HG03457 (cell line): ENCODE measurements around the gene KCNA2.

Experiments used
- ATAC-seq: cut with Tn5 transposase; IDR thresholded peaks from one replicate; pipeline ENCODE4 v1.9.1; 2021; ENCODE audit warnings: moderate number of reproducible peaks; ENCODE audit not compliant: unreplicated experiment

KCNA2 gene

GRCh38 chr1:110604586-110605148 lies 1.5 kb downstream of the KCNA2 start:
- no peak for ATAC-seq

DNA sequence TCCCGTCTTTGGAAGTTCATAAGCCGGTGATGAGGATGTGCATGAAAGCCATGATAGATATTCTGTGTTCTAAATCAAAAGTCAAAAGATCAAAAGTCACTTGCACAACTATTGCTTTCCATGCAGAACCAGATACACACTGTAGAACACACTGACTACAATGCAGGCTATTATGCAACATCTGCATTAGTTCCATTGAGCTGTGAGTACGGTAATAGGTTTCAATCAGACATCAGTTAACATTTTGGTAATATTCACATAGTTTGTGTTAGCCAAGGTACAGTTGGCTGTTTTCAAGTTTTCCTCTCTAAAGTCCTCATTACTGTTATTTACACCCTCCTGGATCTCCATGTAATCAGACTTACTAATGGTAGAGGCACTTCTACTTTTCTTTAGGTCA lies 3.1 kb downstream of the KCNA2 start:
- ATAC-seq, result no peak

- ATAC-seq, result no peak
Observed at GRCh38 chr1:110602466-110602865, 3.7 kb downstream of the KCNA2 start.

DNA sequence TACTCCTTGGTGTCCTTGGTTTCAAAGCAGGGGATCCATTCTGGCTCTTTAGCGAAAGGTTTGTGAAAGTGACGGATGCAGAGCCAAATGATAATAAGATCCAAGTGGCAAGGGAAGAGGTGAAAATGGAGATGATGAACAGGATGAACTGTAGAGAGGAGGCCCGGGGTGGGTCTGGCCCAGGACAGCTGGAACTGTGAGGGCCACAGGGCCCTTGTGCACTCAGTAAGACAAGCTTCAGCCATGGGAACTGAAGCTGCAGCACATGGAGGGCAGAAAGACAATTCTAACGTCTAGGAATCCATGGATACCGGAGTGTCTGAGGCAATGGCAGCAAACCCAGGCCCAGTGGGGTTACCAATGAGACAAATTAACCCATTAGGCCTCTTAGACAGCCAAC lies 4.8 kb downstream of the KCNA2 start:
- no peak for ATAC-seq

GRCh38 chr1:110600716-110601115 lies 5.4 kb downstream of the KCNA2 start:
- ATAC-seq, result no peak

- ATAC-seq, result no peak
Observed at GRCh38 chr1:110597966-110598365, 8.2 kb downstream of the KCNA2 start.

- ATAC-seq, result no peak
Observed at GRCh38 chr1:110596312-110596711, 9.8 kb downstream of the KCNA2 start.

DNA sequence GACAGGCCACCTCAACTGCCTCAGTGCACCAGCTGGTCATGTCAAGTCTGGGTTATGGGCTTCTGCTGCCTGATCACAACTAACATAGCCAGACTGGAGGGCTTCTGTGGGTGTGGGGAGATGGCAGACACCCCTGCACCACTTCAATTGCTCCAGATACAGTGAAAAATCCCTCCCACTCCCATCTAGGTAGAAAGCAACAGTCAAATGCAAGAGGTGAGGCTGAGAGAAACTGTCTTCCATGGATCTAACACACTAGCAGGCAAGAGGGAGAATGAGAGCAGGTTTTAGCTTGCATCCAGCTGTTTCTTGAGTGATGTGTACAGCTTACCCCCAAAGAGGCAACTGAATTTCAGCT lies 10.8 kb downstream of the KCNA2 start:
- no peak for ATAC-seq

DNA sequence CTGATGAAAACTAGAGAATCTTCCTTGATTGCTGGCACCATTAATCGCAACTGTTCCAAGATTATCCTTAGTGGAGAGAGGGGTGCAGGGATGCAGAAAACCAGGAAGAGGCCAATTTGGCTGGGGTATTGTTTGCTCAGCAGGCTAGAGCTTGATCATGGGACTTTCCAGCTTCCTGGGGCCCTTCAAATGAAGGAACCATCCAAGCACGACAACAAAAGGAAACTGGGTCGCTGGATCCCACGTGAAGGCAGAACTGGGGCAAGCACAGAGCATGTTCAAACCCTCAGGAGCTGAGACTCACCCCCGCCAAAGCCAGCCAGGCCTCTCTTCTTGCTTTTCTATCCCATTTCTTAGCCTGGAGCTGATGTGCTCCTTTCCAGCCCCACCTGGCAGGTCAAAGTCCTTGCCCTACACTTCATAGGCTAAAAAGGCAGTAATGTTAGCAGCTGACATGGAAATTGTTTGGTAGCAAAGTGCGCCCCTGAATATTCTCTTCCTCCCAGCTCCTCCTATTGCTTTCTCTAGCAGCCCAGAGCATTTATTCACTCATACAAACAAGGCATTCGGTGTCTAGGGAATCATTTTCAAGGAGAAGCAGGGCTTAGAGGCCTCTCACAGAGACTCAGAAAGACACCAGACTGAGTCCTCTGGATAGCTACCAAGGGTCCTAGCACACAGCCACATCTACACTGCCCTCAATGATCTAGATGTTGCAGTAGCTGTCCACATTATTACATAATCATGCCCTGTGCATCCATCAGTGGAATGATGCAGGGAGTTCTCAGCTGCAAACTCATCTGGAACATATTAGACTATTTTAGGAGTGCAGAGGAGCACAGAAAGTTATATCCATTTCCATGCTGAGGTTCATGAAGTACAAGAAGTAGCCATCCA lies 11.5 kb downstream of the KCNA2 start:
- no peak for ATAC-seq

DNA sequence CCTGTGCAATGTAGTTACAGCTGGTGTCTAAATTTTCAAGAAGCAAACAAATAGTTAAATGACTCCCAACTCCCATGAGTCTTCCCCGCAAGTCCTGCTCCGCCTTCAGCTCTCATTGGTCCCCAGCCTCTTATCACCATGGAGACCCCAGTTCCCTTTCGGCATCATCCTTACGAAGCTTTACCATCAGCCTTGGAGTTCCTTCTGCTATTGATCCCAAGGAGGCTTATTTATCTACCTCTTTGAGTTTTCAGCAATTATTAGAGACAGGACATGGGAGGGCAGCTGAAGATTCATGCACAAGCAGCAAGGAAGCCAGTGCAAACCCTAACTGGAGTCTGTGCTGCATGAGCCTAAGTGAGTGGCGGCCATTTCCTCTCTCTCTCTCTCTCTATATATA lies 12.3 kb downstream of the KCNA2 start:
- no peak for ATAC-seq

DNA sequence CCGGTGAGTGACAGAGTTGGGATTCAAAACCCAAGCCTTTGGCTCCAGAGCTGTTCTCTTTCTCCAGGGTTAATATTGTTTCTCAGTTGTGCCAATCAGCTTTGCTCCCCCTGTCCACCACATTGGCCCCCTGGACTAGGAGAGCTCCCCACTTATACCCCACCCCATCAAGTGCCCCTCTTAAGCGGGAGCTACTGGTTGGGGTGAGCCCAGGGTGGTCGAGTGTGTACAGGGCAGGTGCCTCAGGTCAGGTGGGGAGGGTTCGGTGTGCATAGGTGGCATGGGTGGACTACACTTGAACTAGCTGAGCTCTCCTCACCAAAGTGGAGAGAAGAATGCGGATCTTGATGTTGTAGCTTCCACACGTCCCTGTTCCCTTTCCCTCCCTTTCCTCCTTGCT lies 14.2 kb downstream of the KCNA2 start:
- no peak for ATAC-seq

GRCh38 chr1:110588991-110589390 lies 17.2 kb downstream of the KCNA2 start:
- no peak for ATAC-seq

GRCh38 chr1:110588486-110588885 lies 17.7 kb downstream of the KCNA2 start:
- ATAC-seq, result no peak

DNA sequence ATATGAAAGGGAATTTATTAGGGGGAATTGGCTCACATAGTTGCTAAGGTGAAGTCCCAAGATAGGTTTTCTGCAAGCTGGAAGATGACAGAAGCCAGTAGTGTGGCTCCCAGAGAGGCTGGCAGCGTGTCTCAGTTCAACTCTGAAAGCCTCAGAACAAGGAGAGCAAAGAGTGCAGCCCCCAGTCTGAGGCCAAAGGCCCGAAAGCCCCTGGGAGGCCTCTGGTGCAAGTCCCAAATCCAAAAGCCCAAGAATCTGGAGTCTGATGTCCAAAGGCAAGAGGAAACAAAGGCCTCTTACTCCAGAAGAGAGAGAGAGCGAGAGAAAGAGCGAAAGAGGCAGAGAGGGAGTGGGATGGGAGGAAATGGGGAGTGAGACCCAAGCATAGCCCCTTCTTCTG lies 18.3 kb downstream of the KCNA2 start:
- ATAC-seq, result no peak

DNA sequence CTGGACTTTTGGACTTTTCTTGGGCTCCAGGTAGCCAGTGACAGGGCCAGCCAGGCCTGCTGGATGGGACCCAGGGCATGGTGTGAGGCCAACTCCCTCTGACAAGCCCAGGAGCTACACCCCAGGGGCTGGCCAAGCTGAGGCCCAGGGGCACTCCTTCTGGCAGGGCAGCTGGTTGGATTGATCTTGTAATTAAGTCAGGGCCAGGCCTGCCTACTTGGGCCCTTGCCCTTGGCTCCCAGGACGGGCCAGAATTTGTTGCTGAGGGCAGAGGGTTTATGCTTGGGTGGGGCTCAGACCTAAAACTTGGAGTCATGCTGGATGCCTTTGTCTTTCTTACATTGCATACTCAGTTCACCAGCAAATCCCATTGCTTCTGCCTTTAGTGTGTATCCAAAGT lies 20.7 kb downstream of the KCNA2 start:
- ATAC-seq, result no peak

GRCh38 chr1:110584045-110584444 lies 22.1 kb downstream of the KCNA2 start:
- no peak for ATAC-seq

- ATAC-seq, result no peak
Observed at GRCh38 chr1:110583505-110583904, 22.7 kb downstream of the KCNA2 start.

DNA sequence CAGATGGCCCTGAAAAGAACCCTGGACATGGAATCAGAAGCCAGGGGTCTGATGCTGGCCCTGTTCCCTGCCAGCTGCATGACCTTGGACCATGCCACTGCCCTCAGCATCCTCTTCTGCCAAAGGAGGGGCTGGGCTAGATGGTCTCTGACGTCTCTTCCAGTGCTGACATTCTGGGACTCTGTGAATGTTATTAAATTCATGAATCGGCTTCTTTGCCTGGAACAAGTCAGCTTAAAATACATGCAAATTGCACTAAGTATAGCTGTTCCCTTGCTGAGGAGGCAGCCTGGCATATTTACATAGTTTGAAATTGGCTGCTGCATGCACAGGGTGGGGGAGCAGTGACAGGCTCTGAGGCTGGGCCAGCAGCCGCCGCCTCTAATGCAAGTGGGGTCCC lies 23.8 kb downstream of the KCNA2 start:
- ATAC-seq, result no peak

- no peak for ATAC-seq
Observed at GRCh38 chr1:110581682-110582145, 24.4 kb downstream of the KCNA2 start.

- no peak for ATAC-seq
Observed at GRCh38 chr1:110580244-110580643, 25.9 kb downstream of the KCNA2 start.

GRCh38 chr1:110579460-110579859 lies 26.7 kb downstream of the KCNA2 start:
- no peak for ATAC-seq

DNA sequence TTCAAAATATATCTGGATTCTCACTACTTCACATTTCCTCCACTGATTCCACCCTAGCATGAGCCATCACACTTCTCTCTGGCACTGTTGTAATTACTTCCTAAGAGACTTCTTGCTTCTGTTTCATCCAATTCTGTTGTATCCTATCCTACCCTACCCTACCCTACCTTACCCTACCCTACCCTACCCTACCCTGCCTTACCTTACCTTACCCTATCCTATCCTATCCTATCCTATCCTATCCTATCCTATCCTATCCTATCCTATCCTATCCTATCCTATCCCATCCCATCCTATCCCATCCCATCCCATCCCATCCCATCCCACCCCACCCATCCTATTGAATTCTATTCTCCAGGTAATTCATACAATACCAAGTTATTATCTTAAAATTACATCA lies 29.7 kb downstream of the KCNA2 start:
- no peak for ATAC-seq

DNA sequence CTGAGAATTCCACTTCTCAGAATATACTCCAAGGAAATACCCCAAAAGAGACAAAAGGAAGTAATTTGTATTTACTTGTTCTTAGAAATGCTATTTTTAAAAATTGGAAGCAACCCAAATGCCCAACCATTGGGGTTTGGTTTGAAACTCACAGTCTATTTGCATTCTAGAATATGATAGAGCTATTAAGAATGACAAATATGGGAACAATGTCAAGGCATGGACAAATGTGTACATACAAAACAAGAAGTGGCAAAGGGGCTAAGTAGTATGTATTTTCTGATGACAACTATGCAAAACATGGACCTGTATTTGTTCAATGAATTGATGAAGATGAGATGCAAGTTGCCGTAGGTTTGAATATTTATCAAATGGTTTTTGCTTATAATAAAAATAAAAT lies 32.8 kb downstream of the KCNA2 start:
- no peak for ATAC-seq
